Parathyroid adenoma (tissue), 2 donors: ENCODE data around the gene FBN2.

Experiments
- H2AFZ ChIP-seq: fragments of 300-600 bp; sonication (generic); one replicate; pipeline ENCODE4 v1.7.0; 2017; ENCODE audit warnings: antibody characterized with exemption, mild to moderate bottlenecking
- H3K27ac ChIP-seq: fragments of 300-600 bp; sonication (generic); one replicate; pipeline ENCODE4 v1.7.0; 2017
- H3K27me3 ChIP-seq: fragments of 300-600 bp; sonication (generic); one replicate; pipeline ENCODE4 v1.7.0; 2017; ENCODE audit warnings: low read length; ENCODE audit not compliant: control insufficient read depth, insufficient read depth
- H3K36me3 ChIP-seq: fragments of 300-600 bp; sonication (generic); one replicate; pipeline ENCODE4 v1.7.0; 2017; ENCODE audit warnings: low read length; ENCODE audit not compliant: control insufficient read depth, insufficient read depth
- H3K4me1 ChIP-seq: fragments of 300-600 bp; sonication (generic); one replicate; pipeline ENCODE4 v1.7.0; 2017; ENCODE audit warnings: control low read depth
- H3K4me2 ChIP-seq: fragments of 300-600 bp; sonication (generic); one replicate; pipeline ENCODE4 v1.7.0; 2017; ENCODE audit warnings: low read length
- H3K4me3 ChIP-seq: fragments of 300-600 bp; sonication (generic); one replicate; pipeline ENCODE4 v1.7.0; 2017; ENCODE audit warnings: low read depth, low read length
- H3K79me2 ChIP-seq: fragments of 300-600 bp; sonication (generic); one replicate; pipeline ENCODE4 v1.7.0; 2017; ENCODE audit warnings: control low read depth
- H3K9ac ChIP-seq: fragments of 300-600 bp; sonication (generic); one replicate; pipeline ENCODE4 v1.7.0; 2017; ENCODE audit warnings: mild to moderate bottlenecking
- H3K9me3 ChIP-seq: fragments of 300-600 bp; sonication (generic); one replicate; pipeline ENCODE4 v1.7.0; 2017; ENCODE audit warnings: low read length; ENCODE audit not compliant: control insufficient read depth
- TF ChIP-seq, protein P1 (sequence below): fragments of 300-600 bp; sonication (generic); IDR thresholded peaks from one replicate; pipeline ENCODE4 v1.7.0; 2017; ENCODE audit warnings: antibody characterized with exemption, mild to moderate bottlenecking
- donor health status: primary hyperparathyroidism.

The FBN2 gene

DNA sequence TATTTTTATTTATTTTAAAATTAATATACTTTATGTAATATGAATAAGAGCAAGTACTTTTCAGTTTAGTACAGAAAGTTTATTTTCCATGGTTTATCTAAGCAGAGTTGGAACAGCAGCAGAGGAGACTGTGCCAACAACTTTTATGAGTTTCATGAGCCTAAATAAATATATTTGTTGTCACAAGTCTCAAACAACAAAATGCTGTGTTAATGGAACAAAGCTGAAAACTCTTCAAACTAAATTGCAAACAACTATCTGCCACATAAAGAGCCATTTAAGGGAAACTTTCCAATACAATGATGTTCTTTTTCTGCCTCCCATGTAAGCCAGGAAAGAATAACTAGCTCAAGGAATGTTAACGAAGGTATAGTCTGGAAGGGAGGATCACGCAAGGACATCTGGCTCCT, 96.1 kb downstream of the FBN2 start:
- Histone ChIP-seq H3K36me3 (no peaks in the 10 kb centered on the region), H2AFZ (no peak overlapping the region), H3K4me1 (no peaks in the 10 kb centered on the region), H3K9ac (no peak overlapping the region), H3K4me3 (no peak overlapping the region), H3K27ac (no peak overlapping the region), H3K9me3 (no peaks in the 10 kb centered on the region), H3K79me2 (no peaks in the 10 kb centered on the region), H3K4me2 (no peak overlapping the region), H3K27me3 (no peaks in the 10 kb centered on the region)
- TF ChIP-seq, protein P1, sequence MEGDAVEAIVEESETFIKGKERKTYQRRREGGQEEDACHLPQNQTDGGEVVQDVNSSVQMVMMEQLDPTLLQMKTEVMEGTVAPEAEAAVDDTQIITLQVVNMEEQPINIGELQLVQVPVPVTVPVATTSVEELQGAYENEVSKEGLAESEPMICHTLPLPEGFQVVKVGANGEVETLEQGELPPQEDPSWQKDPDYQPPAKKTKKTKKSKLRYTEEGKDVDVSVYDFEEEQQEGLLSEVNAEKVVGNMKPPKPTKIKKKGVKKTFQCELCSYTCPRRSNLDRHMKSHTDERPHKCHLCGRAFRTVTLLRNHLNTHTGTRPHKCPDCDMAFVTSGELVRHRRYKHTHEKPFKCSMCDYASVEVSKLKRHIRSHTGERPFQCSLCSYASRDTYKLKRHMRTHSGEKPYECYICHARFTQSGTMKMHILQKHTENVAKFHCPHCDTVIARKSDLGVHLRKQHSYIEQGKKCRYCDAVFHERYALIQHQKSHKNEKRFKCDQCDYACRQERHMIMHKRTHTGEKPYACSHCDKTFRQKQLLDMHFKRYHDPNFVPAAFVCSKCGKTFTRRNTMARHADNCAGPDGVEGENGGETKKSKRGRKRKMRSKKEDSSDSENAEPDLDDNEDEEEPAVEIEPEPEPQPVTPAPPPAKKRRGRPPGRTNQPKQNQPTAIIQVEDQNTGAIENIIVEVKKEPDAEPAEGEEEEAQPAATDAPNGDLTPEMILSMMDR, result no peak

DNA sequence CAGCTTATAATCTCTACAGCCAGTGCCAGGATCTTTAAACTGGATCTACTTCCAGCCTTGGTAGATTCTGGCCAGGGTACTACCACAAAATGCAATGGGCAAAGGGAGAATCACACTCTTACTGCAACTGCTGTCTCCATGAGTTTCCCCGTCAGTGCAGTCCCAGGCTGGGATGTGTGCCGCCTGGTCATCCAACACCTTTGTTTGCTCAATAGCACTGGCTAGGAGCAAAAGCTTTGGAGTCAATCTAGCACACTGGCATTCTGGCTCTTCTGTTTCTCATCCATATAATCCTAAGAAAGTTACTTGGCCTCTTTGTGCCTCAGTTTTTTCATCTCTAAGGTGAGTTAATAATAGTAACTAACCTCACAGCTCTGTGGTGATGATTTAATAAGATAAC, 96.9 kb downstream of the FBN2 start:
- Histone ChIP-seq H2AFZ (no peak overlapping the region), H3K4me2 (no peak overlapping the region), H3K27me3 (no peaks in the 10 kb centered on the region), H3K36me3 (no peaks in the 10 kb centered on the region), H3K9ac (no peak overlapping the region), H3K4me3 (no peak overlapping the region), H3K27ac (no peak overlapping the region), H3K4me1 (no peaks in the 10 kb centered on the region), H3K79me2 (no peaks in the 10 kb centered on the region), H3K9me3 (no peaks in the 10 kb centered on the region)
- TF ChIP-seq, protein P1, result no peak

DNA sequence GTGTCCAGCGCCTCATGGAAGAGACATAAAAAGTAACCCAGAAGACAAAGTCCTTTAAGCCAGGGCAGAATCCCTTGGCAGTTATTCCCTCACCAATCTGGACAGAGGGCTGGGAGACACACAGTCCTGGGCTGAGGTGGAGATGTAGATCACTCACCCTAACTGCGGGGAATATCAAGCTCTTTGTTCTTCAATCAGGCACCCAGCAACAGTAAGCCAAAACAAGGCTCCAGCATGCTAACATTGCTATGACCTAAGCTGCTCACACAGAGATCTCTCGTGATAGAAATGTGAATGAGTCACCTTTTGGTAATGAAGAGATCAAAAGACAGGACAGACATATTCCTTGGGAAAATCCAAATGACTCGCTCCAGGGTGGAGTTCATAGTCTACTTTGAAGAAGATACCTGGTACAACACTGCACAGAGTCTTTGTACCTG, 101.3 kb downstream of the FBN2 start:
- no peak overlapping the region for H3K4me2 ChIP-seq
- no peaks in the 10 kb centered on the region for H3K9me3 ChIP-seq
- H3K27me3 ChIP-seq, result no peaks in the 10 kb centered on the region
- no peaks in the 10 kb centered on the region for H3K4me1 ChIP-seq
- no peak overlapping the region for H3K9ac ChIP-seq
- H3K4me3 ChIP-seq, result no peak overlapping the region
- H3K36me3 ChIP-seq, result no peaks in the 10 kb centered on the region
- H2AFZ ChIP-seq, result no peak overlapping the region
- no peaks in the 10 kb centered on the region for H3K79me2 ChIP-seq
- no peak overlapping the region for H3K27ac ChIP-seq
- TF ChIP-seq, protein P1, result no peak

- no peak overlapping the region for H3K4me2 ChIP-seq
- no peaks in the 10 kb centered on the region for H3K4me1 ChIP-seq
- TF ChIP-seq, protein P1, result no peak
- H2AFZ ChIP-seq, result no peak overlapping the region
- no peaks in the 10 kb centered on the region for H3K36me3 ChIP-seq
- no peak overlapping the region for H3K4me3 ChIP-seq
- H3K9me3 ChIP-seq, result no peaks in the 10 kb centered on the region
- H3K27me3 ChIP-seq, result no peaks in the 10 kb centered on the region
- H3K9ac ChIP-seq, result no peak overlapping the region
- no peaks in the 10 kb centered on the region for H3K79me2 ChIP-seq
- H3K27ac ChIP-seq, result no peak overlapping the region
Observed at GRCh38 chr5:128435861-128436260, 102.2 kb downstream of the FBN2 start.

- H3K36me3 ChIP-seq, result no peaks in the 10 kb centered on the region
- H3K9me3 ChIP-seq, result no peaks in the 10 kb centered on the region
- H3K27me3 ChIP-seq, result no peaks in the 10 kb centered on the region
- H3K4me1 ChIP-seq, result no peaks in the 10 kb centered on the region
- H3K79me2 ChIP-seq, result no peaks in the 10 kb centered on the region
- no peak overlapping the region for H2AFZ ChIP-seq
- H3K4me3 ChIP-seq, result no peak overlapping the region
- H3K27ac ChIP-seq, result no peak overlapping the region
- TF ChIP-seq, protein P1, result no peak
- H3K4me2 ChIP-seq, result no peak overlapping the region
- no peak overlapping the region for H3K9ac ChIP-seq
Observed at GRCh38 chr5:128434993-128435392, 103.1 kb downstream of the FBN2 start.
